HepG2 (cell line): ENCODE measurements around the gene CTCF. TPM values are rescaled to one million over a fixed set of nuclear protein-coding genes. Genes with fewer than 3 reads are reported as not detected.

Experiments
- ARNT2 ChIP-seq: sonication (generic); formaldehyde crosslinking; IDR thresholded peaks from 2 replicates; pipeline ENCODE4 v1.8.0; 2022; ENCODE audit warnings: mild to moderate bottlenecking, low read depth, missing genetic modification reagents, moderate library complexity
- EP300 ChIP-seq, 3 experiments: sonication (generic) in 1 of 3; formaldehyde crosslinking in 1 of 3; IDR thresholded peaks; 2 replicates each; pipeline versions ENCODE4 v1.5.1 to v1.6.1; 2011 to 2020; ENCODE audit warnings: low read depth in 2 of 3, low read length in 2 of 3, borderline replicate concordance in 1 of 3, improper control_type of control experiment in 1 of 3, mild to moderate bottlenecking in 1 of 3, missing genetic modification reagents in 1 of 3, moderate library complexity in 1 of 3
- IRX3 ChIP-seq: sonication (generic); formaldehyde crosslinking; IDR thresholded peaks from 2 replicates; pipeline ENCODE4 v1.8.1; 2023; ENCODE audit warnings: mild to moderate bottlenecking, low read depth, missing genetic modification reagents, borderline replicate concordance
- ISL2 ChIP-seq: sonication (generic); formaldehyde crosslinking; IDR thresholded peaks from 2 replicates; pipeline ENCODE4 v1.5.0; 2020; ENCODE audit warnings: missing genetic modification reagents
- ZNF572 ChIP-seq: sonication (generic); formaldehyde crosslinking; IDR thresholded peaks from 2 replicates; pipeline ENCODE4 v1.5.1; 2020; ENCODE audit warnings: mild to moderate bottlenecking, missing genetic modification reagents
- ZNF839 ChIP-seq: sonication (generic); formaldehyde crosslinking; IDR thresholded peaks from 2 replicates; pipeline ENCODE4 v1.4.0; 2020; ENCODE audit warnings: missing genetic modification reagents, mild to moderate bottlenecking, borderline replicate concordance
- polyA plus RNA-seq, 8 experiments: library from polyadenylated mRNA; depleted of rRNA in 3 of 8; stranded (reverse) in 7 of 8; unstranded in 1 of 8; fragments of >200 nt; fragmentation: Illumina TruSeq in 4 of 8; extraction: Trizol in 4 of 8; gene quantifications; 2 replicates each; pipeline versions ENCODE4 v1.2.1 to v1.2.3, GENCODE V29; 2011 to 2016; ENCODE audit warnings: low read depth in 4 of 8, missing spikeins in 1 of 8, mixed read lengths in 1 of 8; ENCODE audit not compliant: insufficient read depth in 1 of 8
- total RNA-seq, 5 experiments: library from RNA; depleted of rRNA; stranded (reverse); fragments of >200 nt; fragmentation: Illumina TruSeq; extraction: Trizol; gene quantifications; 2 replicates each; pipeline ENCODE4 v1.2.3, GENCODE V29; 2016; ENCODE audit warnings: low read depth in 1 of 5
- TF ChIP-seq, protein P1 (sequence below): sonication (generic); formaldehyde crosslinking; IDR thresholded peaks from 2 replicates; pipeline ENCODE4 v1.4.0; 2020; ENCODE audit warnings: missing genetic modification reagents, borderline replicate concordance
- TF ChIP-seq, protein P2 (sequence below): sonication (generic); formaldehyde crosslinking; IDR thresholded peaks from 2 replicates; pipeline ENCODE4 v1.4.0; 2020; ENCODE audit warnings: missing genetic modification reagents, borderline replicate concordance
- TF ChIP-seq, protein P3 (sequence below): IDR thresholded peaks from 2 replicates; pipeline ENCODE4 v1.6.1; 2016; ENCODE audit warnings: missing compliant biosample characterization, missing genetic modification reagents, borderline replicate concordance
- TF ChIP-seq, protein P4 (sequence below): sonication (generic); formaldehyde crosslinking; IDR thresholded peaks from 2 replicates; pipeline ENCODE4 v1.5.1; 2020; ENCODE audit warnings: missing genetic modification reagents, mild to moderate bottlenecking, borderline replicate concordance
- TF ChIP-seq, protein P5 (sequence below): sonication (generic); formaldehyde crosslinking; IDR thresholded peaks from 2 replicates; pipeline ENCODE4 v1.5.0; 2020; ENCODE audit warnings: mild to moderate bottlenecking, missing genetic modification reagents, borderline replicate concordance
- TF ChIP-seq, protein P6 (sequence below): sonication (generic); formaldehyde crosslinking; IDR thresholded peaks from 2 replicates; pipeline ENCODE4 v1.5.0; 2020; ENCODE audit warnings: mild to moderate bottlenecking, missing genetic modification reagents, borderline replicate concordance

CTCF gene
- total and polyA plus RNA-seq, 2 of the 13 experiments (the other 11 are each of a cell fraction or from before 2014, with no cell fraction given), result 19.5 to 37.5 TPM

DNA sequence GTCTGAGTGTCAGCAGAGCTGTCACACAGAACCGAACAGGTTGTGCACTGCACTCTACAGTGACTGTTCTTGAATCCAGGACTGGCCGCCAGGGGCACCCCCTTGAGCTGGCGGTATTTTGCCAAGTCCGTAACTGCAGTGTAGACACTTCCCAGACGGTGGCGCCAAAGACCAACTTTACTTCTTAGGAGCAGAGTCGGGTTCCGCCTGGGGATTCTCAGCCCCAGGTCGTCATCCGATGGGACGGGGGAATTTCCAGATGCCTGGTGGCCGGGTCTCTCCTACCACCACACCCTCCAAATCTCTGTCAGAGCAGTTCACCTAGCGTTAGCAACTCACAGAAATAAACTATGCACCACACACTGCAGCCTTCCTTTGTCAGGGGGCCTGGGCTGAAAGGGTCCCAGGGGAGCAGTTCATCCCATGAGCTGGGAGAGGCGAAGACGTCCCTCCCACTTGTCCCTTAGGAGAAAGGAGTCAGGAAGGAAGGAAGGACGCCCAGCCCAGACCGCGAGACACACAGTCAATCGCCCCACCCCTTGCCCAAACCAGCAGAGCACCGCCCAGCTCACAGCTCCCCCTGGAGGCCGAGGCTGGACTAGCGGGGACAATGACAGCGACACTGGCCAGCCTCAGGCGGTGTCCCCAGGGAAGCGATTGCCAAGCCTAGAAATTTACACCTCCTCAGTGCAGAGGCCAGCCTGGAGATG lies 41.1 kb upstream of the CTCF start (continued):
- TF ChIP-seq, protein P1, sequence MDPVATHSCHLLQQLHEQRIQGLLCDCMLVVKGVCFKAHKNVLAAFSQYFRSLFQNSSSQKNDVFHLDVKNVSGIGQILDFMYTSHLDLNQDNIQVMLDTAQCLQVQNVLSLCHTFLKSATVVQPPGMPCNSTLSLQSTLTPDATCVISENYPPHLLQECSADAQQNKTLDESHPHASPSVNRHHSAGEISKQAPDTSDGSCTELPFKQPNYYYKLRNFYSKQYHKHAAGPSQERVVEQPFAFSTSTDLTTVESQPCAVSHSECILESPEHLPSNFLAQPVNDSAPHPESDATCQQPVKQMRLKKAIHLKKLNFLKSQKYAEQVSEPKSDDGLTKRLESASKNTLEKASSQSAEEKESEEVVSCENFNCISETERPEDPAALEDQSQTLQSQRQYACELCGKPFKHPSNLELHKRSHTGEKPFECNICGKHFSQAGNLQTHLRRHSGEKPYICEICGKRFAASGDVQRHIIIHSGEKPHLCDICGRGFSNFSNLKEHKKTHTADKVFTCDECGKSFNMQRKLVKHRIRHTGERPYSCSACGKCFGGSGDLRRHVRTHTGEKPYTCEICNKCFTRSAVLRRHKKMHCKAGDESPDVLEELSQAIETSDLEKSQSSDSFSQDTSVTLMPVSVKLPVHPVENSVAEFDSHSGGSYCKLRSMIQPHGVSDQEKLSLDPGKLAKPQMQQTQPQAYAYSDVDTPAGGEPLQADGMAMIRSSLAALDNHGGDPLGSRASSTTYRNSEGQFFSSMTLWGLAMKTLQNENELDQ, result no peak
- TF ChIP-seq ARNT2 (CRISPR knock-in tag) (no peak; the same call in 1 of the 2 replicates), ISL2 (CRISPR knock-in tag) (peak; percentile 75), ZNF572 (CRISPR knock-in tag) (no peak; the same call in 1 of the 2 replicates), ZNF839 (no peak; the same call in 1 of the 2 replicates), EP300 (IDR thresholded peaks at IDR 0.05; ENCODE audit: low read depth in 2 of 2, low read length in 2 of 2) (0 out of 4 replicates have a peak, but pooled peaks of 1 of the 2 experiments have one; percentile 3), EP300 (CRISPR knock-in tag; IDR thresholded peaks at IDR 0.05; ENCODE audit: borderline replicate concordance) (no peak), IRX3 (CRISPR knock-in tag) (no peak)
- TF ChIP-seq, protein P2, sequence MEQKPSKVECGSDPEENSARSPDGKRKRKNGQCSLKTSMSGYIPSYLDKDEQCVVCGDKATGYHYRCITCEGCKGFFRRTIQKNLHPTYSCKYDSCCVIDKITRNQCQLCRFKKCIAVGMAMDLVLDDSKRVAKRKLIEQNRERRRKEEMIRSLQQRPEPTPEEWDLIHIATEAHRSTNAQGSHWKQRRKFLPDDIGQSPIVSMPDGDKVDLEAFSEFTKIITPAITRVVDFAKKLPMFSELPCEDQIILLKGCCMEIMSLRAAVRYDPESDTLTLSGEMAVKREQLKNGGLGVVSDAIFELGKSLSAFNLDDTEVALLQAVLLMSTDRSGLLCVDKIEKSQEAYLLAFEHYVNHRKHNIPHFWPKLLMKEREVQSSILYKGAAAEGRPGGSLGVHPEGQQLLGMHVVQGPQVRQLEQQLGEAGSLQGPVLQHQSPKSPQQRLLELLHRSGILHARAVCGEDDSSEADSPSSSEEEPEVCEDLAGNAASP (CRISPR knock-in tag), result peak; percentile 65
- TF ChIP-seq, protein P3, sequence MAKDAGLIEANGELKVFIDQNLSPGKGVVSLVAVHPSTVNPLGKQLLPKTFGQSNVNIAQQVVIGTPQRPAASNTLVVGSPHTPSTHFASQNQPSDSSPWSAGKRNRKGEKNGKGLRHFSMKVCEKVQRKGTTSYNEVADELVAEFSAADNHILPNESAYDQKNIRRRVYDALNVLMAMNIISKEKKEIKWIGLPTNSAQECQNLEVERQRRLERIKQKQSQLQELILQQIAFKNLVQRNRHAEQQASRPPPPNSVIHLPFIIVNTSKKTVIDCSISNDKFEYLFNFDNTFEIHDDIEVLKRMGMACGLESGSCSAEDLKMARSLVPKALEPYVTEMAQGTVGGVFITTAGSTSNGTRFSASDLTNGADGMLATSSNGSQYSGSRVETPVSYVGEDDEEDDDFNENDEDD (CRISPR knock-in tag), result peak; percentile 29; the same call in 1 of the 2 replicates
- TF ChIP-seq, protein P4, sequence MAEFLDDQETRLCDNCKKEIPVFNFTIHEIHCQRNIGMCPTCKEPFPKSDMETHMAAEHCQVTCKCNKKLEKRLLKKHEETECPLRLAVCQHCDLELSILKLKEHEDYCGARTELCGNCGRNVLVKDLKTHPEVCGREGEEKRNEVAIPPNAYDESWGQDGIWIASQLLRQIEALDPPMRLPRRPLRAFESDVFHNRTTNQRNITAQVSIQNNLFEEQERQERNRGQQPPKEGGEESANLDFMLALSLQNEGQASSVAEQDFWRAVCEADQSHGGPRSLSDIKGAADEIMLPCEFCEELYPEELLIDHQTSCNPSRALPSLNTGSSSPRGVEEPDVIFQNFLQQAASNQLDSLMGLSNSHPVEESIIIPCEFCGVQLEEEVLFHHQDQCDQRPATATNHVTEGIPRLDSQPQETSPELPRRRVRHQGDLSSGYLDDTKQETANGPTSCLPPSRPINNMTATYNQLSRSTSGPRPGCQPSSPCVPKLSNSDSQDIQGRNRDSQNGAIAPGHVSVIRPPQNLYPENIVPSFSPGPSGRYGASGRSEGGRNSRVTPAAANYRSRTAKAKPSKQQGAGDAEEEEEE (CRISPR knock-in tag), result 0 out of 2 replicates have a peak, but pooled peaks have one; percentile 67
- TF ChIP-seq, protein P5, sequence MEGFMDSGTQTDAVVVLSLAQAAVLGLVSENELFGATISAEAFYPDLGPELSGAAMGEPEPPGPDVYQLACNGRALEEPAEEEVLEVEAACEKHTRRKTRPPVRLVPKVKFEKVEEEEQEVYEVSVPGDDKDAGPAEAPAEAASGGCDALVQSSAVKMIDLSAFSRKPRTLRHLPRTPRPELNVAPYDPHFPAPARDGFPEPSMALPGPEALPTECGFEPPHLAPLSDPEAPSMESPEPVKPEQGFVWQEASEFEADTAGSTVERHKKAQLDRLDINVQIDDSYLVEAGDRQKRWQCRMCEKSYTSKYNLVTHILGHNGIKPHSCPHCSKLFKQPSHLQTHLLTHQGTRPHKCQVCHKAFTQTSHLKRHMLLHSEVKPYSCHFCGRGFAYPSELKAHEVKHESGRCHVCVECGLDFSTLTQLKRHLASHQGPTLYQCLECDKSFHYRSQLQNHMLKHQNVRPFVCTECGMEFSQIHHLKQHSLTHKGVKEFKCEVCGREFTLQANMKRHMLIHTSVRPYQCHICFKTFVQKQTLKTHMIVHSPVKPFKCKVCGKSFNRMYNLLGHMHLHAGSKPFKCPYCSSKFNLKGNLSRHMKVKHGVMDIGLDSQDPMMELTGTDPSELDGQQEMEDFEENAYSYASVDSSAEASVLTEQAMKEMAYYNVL (CRISPR knock-in tag), result peak; percentile 79; the same call in 1 of the 2 replicates
- TF ChIP-seq, protein P6, sequence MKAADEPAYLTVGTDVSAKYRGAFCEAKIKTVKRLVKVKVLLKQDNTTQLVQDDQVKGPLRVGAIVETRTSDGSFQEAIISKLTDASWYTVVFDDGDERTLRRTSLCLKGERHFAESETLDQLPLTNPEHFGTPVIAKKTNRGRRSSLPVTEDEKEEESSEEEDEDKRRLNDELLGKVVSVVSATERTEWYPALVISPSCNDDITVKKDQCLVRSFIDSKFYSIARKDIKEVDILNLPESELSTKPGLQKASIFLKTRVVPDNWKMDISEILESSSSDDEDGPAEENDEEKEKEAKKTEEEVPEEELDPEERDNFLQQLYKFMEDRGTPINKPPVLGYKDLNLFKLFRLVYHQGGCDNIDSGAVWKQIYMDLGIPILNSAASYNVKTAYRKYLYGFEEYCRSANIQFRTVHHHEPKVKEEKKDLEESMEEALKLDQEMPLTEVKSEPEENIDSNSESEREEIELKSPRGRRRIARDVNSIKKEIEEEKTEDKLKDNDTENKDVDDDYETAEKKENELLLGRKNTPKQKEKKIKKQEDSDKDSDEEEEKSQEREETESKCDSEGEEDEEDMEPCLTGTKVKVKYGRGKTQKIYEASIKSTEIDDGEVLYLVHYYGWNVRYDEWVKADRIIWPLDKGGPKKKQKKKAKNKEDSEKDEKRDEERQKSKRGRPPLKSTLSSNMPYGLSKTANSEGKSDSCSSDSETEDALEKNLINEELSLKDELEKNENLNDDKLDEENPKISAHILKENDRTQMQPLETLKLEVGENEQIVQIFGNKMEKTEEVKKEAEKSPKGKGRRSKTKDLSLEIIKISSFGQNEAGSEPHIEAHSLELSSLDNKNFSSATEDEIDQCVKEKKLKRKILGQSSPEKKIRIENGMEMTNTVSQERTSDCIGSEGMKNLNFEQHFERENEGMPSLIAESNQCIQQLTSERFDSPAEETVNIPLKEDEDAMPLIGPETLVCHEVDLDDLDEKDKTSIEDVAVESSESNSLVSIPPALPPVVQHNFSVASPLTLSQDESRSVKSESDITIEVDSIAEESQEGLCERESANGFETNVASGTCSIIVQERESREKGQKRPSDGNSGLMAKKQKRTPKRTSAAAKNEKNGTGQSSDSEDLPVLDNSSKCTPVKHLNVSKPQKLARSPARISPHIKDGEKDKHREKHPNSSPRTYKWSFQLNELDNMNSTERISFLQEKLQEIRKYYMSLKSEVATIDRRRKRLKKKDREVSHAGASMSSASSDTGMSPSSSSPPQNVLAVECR (CRISPR knock-in tag), result peak; percentile 72
